ENCODE results near the gene ZNF8. TPM values are rescaled to one million over a fixed set of nuclear protein-coding genes. Genes with fewer than 3 reads are reported as not detected.
"Not testable (repeated sequence)": the region's sequence is repeated elsewhere in the genome, so short reads cannot be mapped to it uniquely, and the experiment has no call there.

ZNF8 gene
- total RNA-seq, 2 donors from 2014 or later, result 6.1 to 9.3 TPM

DNA sequence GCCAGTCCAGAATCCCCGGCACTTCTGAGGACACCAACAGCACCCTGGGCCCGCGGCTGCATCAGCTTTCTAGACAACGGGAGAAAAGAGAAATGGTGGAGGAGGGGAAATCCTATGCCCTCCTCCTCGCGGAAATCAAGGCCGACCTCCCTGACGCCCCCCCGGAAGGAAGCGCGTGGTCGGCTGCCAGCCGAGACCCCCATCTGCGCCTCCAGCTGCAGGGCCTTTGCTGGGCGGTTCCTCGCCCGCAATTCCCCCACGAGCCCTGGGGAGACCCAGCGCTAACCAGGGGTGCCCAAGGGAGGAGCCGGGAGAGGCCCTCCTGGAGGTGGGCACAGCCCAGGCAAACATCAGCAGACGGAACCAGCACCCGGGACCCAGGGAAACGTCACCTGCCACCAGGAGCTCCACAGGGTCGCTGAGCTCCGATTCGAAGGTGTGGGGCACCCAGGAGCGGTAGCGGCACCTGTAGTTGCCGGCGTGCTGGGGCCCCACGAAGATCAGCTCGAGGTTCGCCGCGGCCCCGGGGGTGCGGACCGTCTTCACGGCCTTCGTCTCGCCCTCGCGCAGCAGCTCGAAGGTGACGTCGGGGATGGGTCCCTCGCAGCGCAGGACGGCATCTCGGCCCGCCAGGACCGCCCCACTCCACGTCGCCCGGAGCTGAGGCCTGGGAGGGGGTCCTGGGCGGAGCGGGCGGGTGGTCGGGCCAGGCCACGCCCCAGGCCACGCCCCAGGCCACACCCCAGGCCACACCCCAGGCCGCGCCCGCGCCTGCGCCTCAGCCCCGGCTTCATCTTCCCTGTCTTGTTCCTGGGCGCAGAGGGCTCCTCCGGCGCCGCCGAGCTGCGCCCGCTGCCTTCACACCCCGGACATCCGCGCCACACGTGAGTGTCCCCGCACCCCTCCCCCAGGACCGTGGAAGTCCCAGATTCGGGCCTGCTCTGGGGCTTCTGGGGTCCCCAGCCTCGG lies 68.5 kb downstream of the ZNF8 start:
- Histone ChIP-seq H3K4me3 (peak overlapping the region; percentile 44), H3K4me1 (replicated peaks) (no peaks in the 10 kb centered on the region), H3K36me3 (no peaks in the 10 kb centered on the region), H3K27ac (peak overlapping the region; percentile 62 to 66), H3K27me3 (replicated peaks; ENCODE audit: insufficient read depth) (peaks cover 3% of the 10 kb centered on the region), H3K9me3 (no peaks in the 10 kb centered on the region)
- DNase-seq (ENCODE audit: low spot score), result peak; percentile 18
- WGBS, result 3% methylated on average over 60 of the region's 82 CpGs
- TF ChIP-seq POLR2A (IDR thresholded peaks at IDR 0.05) (no peak), POLR2AphosphoS5 (IDR thresholded peaks at IDR 0.05) (peak; percentile 31)
- TF ChIP-seq, protein P1, sequence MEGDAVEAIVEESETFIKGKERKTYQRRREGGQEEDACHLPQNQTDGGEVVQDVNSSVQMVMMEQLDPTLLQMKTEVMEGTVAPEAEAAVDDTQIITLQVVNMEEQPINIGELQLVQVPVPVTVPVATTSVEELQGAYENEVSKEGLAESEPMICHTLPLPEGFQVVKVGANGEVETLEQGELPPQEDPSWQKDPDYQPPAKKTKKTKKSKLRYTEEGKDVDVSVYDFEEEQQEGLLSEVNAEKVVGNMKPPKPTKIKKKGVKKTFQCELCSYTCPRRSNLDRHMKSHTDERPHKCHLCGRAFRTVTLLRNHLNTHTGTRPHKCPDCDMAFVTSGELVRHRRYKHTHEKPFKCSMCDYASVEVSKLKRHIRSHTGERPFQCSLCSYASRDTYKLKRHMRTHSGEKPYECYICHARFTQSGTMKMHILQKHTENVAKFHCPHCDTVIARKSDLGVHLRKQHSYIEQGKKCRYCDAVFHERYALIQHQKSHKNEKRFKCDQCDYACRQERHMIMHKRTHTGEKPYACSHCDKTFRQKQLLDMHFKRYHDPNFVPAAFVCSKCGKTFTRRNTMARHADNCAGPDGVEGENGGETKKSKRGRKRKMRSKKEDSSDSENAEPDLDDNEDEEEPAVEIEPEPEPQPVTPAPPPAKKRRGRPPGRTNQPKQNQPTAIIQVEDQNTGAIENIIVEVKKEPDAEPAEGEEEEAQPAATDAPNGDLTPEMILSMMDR (IDR thresholded peaks at IDR 0.05), result no peak
- intact Hi-C loops (cut with DNase I), result no loop called here

DNA sequence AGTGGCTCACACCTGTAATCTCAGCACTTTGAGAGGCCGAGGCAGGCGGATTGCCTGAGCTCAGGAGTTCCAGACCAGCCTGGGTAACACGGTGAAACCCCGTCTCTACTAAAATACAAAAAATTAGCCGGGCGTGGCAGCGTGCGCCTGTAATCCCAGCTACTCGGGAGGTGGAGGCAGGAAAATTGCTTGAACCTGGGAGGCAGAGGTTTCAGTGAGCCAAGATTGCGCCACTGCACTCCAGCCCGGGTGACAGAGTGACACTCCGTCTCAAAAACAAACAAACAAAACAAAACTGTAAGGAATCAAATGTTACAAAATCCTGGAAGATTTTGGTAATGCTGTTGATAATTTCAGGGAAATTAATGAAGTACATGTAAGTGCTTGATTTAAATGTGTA lies 69.3 kb downstream of the ZNF8 start:
- H3K27me3 ChIP-seq (replicated peaks; ENCODE audit: insufficient read depth); H3K4me1 ChIP-seq (replicated peaks); H3K36me3 ChIP-seq; H3K27ac ChIP-seq; intact Hi-C loops (cut with DNase I); H3K9me3 ChIP-seq; DNase-seq (ENCODE audit: low spot score): not testable (repeated sequence)
- H3K4me3 ChIP-seq, result peak overlapping the region; percentile 44
- 25% methylated on average over 12 of the region's 12 CpGs for WGBS

DNA sequence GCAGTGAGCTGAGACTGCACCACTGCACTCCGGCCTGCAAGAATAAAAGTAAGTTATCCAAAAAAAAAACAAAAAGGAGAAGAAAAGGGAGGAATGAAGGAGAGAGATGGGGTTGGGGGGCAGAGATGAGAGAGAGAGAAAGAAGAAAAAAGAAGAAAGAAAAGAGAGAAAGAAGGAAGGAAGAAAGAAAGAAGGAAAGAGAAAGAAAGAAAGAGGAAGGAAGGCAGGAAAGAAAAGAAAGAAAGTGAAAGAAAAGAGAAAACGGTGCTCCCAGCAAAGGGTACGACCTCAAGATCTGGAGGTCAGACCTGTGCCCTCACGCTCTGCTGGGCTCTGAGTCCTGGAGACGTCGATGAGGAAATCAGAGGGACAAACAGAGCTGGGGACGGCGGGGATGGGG lies 70.8 kb downstream of the ZNF8 start:
- Histone ChIP-seq H3K27me3 (replicated peaks; ENCODE audit: insufficient read depth) (peaks cover 3% of the 10 kb centered on the region), H3K4me1 (replicated peaks) (no peaks in the 10 kb centered on the region), H3K4me3 (no peak overlapping the region), H3K27ac (no peak overlapping the region), H3K9me3 (no peaks in the 10 kb centered on the region), H3K36me3 (no peaks in the 10 kb centered on the region)
- WGBS, result 38% methylated on average over 8 of the region's 8 CpGs
- intact Hi-C loops (cut with DNase I), result no loop called here
- DNase-seq (ENCODE audit: low spot score), result no peak
- no peak for TF ChIP-seq POLR2A (IDR thresholded peaks at IDR 0.05)
- TF ChIP-seq POLR2AphosphoS5 (IDR thresholded peaks at IDR 0.05), result no peak
- TF ChIP-seq, protein P1 (IDR thresholded peaks at IDR 0.05), result no peak

- H3K27ac ChIP-seq, result no peak overlapping the region
- WGBS, result 30% methylated on average over 68 of the region's 84 CpGs
- DNase-seq (ENCODE audit: low spot score), result no peak
- intact Hi-C loops (cut with DNase I), result no loop called here
- H3K9me3 ChIP-seq, result no peaks in the 10 kb centered on the region
- no peak overlapping the region for H3K4me3 ChIP-seq
- peaks cover 3% of the 10 kb centered on the region for H3K27me3 ChIP-seq (replicated peaks; ENCODE audit: insufficient read depth)
- TF ChIP-seq POLR2AphosphoS5 (IDR thresholded peaks at IDR 0.05) (no peak), POLR2A (IDR thresholded peaks at IDR 0.05) (no peak)
- TF ChIP-seq, protein P1 (IDR thresholded peaks at IDR 0.05), result no peak
- H3K4me1 ChIP-seq (replicated peaks), result no peaks in the 10 kb centered on the region
- no peaks in the 10 kb centered on the region for H3K36me3 ChIP-seq
Measured at GRCh38 chr19:58350001-58350861, 71.5 kb downstream of the ZNF8 start.

DNA sequence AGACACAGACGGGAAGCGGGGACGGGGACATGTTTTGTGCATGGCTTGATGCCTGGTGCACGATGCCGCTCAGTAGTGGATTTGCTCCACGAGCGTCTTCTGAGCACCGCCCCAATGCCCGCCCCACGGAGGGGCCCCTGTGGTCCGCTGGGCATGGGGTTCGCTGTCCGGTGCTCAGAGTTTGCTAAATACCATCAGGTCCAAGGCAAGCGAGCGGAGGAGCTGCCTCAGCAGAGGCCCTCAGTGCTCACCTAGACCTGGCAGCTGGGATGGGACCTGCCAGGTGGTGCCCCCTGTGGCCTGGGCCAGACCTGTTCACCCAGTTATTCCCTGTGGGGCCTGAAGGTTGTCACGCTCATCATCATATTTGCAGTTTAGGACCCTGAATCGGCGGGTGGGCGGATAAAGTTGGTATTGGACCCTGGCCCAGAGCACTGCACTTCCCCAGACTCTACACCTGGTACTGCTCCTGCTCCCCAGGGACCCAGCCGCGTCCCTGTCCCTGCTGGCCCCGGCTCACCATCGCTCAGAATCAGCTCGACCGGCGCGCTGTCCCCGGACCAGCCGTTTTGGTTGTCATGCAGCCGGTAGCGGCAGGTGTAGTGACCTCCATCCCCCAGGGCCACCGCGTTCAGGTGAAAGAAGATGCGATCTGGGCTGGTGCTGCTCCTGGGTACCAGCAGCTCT lies 72.3 kb downstream of the ZNF8 start:
- WGBS, result 48% methylated on average over 34 of the region's 34 CpGs
- H3K4me3 ChIP-seq, result no peak overlapping the region
- intact Hi-C loops (cut with DNase I), result no loop called here
- H3K27ac ChIP-seq, result no peak overlapping the region
- no peaks in the 10 kb centered on the region for H3K36me3 ChIP-seq
- DNase-seq (ENCODE audit: low spot score), result no peak
- H3K27me3 ChIP-seq (replicated peaks; ENCODE audit: insufficient read depth), result peaks cover 3% of the 10 kb centered on the region
- TF ChIP-seq POLR2A (IDR thresholded peaks at IDR 0.05), result no peak
- TF ChIP-seq, protein P1 (IDR thresholded peaks at IDR 0.05), result no peak
- TF ChIP-seq POLR2AphosphoS5 (IDR thresholded peaks at IDR 0.05), result no peak
- H3K9me3 ChIP-seq, result no peaks in the 10 kb centered on the region
- no peaks in the 10 kb centered on the region for H3K4me1 ChIP-seq (replicated peaks)
